ENCODE results near the gene CCKAR. TPM values are rescaled to one million over a fixed set of nuclear protein-coding genes. Genes with fewer than 3 reads are reported as not detected.

CCKAR gene, protein sequence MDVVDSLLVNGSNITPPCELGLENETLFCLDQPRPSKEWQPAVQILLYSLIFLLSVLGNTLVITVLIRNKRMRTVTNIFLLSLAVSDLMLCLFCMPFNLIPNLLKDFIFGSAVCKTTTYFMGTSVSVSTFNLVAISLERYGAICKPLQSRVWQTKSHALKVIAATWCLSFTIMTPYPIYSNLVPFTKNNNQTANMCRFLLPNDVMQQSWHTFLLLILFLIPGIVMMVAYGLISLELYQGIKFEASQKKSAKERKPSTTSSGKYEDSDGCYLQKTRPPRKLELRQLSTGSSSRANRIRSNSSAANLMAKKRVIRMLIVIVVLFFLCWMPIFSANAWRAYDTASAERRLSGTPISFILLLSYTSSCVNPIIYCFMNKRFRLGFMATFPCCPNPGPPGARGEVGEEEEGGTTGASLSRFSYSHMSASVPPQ
- total RNA-seq, result not detected
- not detected for polyA plus RNA-seq
- total RNA-seq, result not detected

DNA sequence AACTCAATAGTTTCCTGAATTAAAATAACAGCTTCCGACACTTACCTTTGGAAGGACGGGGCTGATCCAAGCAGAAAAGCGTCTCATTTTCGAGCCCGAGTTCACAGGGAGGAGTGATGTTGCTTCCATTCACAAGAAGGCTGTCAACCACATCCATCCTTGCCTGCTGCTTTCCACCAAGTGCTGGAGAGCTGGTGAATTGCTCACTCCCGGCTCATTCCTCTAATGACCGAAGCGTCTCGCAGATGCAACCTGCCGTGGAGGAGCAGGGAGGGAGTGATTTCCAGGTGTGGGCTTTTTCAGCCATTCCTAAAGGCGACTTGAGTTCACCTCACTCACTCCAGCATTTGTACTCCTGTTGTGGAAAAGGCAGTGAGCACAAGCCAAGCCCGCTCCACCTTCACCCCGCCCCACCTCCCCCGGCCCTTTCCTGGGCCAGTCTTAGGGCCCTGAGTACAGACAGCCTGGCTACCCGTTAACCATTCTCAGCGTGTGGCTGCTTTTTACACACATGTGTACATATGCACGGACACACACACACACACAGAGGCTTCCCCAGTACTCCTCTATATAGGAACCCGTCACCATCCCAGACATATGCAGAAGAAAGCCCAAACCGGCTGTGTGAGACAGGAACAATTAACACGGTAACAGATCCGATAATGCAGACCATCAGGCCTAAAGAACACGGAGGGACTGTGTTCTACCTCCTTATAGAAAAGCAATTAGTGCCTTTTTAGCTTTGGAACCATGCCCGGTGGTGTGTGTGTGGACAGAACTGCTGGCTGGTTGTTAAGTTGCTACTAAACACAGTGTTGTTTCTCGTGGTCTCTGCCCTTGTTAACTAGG, at the start of gene CCKAR:
CCKAR (minus strand) TSS at position 374 of the 849 bp plus-strand sequence; CDS start at position 157, 217 bp downstream.
- Histone ChIP-seq H3K4me1 (ENCODE audit: control insufficient read depth in 2 of 2, insufficient read depth in 2 of 2, low read length in 2 of 2) (no peaks in the 10 kb centered on the region), H3K36me3 (ENCODE audit: control insufficient read depth in 2 of 3, insufficient read depth in 3 of 3, low read length in 3 of 3) (no peaks in the 10 kb centered on the region), H3K27ac (ENCODE audit: low read depth, low read length) (no peak within 1 kb of the TSS), H3K4me3 (ENCODE audit: low read length) (no peak within 1 kb of the TSS), H3K9me3 (ENCODE audit: control insufficient read depth in 2 of 3, low read length in 3 of 3) (no peaks in the 10 kb centered on the region), H3K27me3 (ENCODE audit: control insufficient read depth in 2 of 2, insufficient read depth in 2 of 2, low read length in 2 of 2) (no peaks in the 10 kb centered on the region)
- ATAC-seq (no peak), DNase-seq (no peak)
- ChIA-PET CTCF (no interaction called here), POLR2A (no interaction called here)
- Mint-ChIP-seq H3K9me3 (peaks cover 0 to 8% (median 0%) of the 10 kb centered on the region in 11 donors), H3K27ac (no peak within 1 kb of the TSS), H3K4me1 (no peaks in the 10 kb centered on the region), H3K27me3 (peaks cover 7 to 34% (median 23%) of the 10 kb centered on the region in 5 donors), H3K4me3 (no peak within 1 kb of the TSS), H3K36me3 (peaks cover 0 to 3% (median 0%) of the 10 kb centered on the region in 5 donors)
- intact Hi-C loops (cut with micrococcal nuclease), result no loop called here

DNA sequence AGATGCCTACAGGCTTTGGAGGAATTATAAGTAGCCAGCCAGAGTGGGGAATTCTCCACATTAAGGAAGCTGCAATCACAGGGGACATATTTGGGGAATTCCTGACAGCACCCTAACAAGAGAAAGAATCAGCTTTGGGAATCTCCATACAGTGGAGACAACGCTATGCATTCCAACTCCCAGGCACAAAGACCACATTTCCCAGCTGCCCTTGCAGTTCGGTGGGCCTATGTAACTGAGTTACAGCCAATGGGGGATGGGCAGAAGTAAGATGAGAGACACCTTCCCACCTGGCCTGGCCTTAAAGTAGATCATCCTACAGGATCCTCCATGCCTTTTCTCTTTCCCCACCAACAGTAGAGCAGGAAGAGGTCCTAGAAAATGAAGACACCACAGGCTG, 43.4 kb upstream of the CCKAR start:
- peaks cover 0 to 6% (median 0%) of the 10 kb centered on the region in 11 donors for H3K9me3 Mint-ChIP-seq
- no peaks in the 10 kb centered on the region for H3K36me3 Mint-ChIP-seq
- no peaks in the 10 kb centered on the region for H3K4me1 Mint-ChIP-seq
- POLR2A ChIA-PET, result no interaction called here
- no peaks in the 10 kb centered on the region for H3K36me3 ChIP-seq (ENCODE audit: control insufficient read depth in 2 of 3, insufficient read depth in 3 of 3, low read length in 3 of 3)
- H3K27ac ChIP-seq (ENCODE audit: low read depth, low read length), result no peak overlapping the region
- H3K4me1 ChIP-seq (ENCODE audit: control insufficient read depth in 2 of 2, insufficient read depth in 2 of 2, low read length in 2 of 2), result no peaks in the 10 kb centered on the region
- CTCF ChIA-PET, result no interaction called here
- H3K4me3 Mint-ChIP-seq, result no peak overlapping the region
- intact Hi-C loops (cut with micrococcal nuclease), result no loop called here
- H3K27me3 Mint-ChIP-seq, result peaks cover 0 to 6% (median 0%) of the 10 kb centered on the region in 5 donors
- H3K27ac Mint-ChIP-seq, result no peak overlapping the region
- no peaks in the 10 kb centered on the region for H3K27me3 ChIP-seq (ENCODE audit: control insufficient read depth in 2 of 2, insufficient read depth in 2 of 2, low read length in 2 of 2)
- ATAC-seq (no peak), DNase-seq (no peak)
- no peak overlapping the region for H3K4me3 ChIP-seq (ENCODE audit: low read length)
- no peaks in the 10 kb centered on the region for H3K9me3 ChIP-seq (ENCODE audit: control insufficient read depth in 2 of 3, low read length in 3 of 3)

DNA sequence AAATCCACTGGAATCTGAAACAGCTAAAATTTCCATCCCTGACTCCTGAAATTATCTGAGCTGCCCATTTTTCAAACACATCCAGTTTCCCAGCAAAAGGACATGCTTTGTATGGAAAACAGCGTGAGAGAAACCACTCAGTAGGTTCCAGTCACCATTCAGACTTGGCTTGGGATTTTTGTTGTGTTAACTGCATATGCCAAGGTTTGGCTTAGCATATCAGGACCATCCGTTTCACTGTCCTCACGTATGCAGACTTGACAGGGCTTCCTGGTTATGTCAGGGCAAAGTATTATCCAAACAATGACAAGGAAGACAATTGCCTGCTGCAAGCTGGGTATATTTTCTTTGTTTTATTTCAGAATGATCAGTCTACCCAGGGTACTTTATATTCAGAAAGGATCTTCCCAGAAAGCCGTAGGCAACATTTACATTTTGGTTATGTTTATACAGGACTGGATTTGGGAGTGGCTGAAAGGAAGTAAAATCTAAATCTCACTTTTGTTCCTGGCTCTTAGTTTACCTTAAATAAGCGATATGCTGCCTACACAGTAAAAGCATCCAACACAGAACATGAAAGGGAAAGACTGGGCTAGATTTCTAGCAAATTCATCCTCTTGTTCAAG, 41.3 kb upstream of the CCKAR start:
- no peaks in the 10 kb centered on the region for H3K9me3 ChIP-seq (ENCODE audit: control insufficient read depth in 2 of 3, low read length in 3 of 3)
- H3K27ac ChIP-seq (ENCODE audit: low read depth, low read length), result no peak overlapping the region
- H3K27me3 ChIP-seq (ENCODE audit: control insufficient read depth in 2 of 2, insufficient read depth in 2 of 2, low read length in 2 of 2), result no peaks in the 10 kb centered on the region
- no peak for DNase-seq
- H3K27ac Mint-ChIP-seq, result no peak overlapping the region
- POLR2A ChIA-PET, result no interaction called here
- no peak overlapping the region for H3K4me3 Mint-ChIP-seq
- peaks cover 0 to 6% (median 0%) of the 10 kb centered on the region in 11 donors for H3K9me3 Mint-ChIP-seq
- CTCF ChIA-PET, result no interaction called here
- H3K36me3 ChIP-seq (ENCODE audit: control insufficient read depth in 2 of 3, insufficient read depth in 3 of 3, low read length in 3 of 3), result no peaks in the 10 kb centered on the region
- H3K4me3 ChIP-seq (ENCODE audit: low read length), result no peak overlapping the region
- no peaks in the 10 kb centered on the region for H3K4me1 Mint-ChIP-seq
- H3K27me3 Mint-ChIP-seq, result no peaks in the 10 kb centered on the region
- no peak for ATAC-seq
- H3K36me3 Mint-ChIP-seq, result no peaks in the 10 kb centered on the region
- intact Hi-C loops (cut with micrococcal nuclease), result no loop called here
- no peaks in the 10 kb centered on the region for H3K4me1 ChIP-seq (ENCODE audit: control insufficient read depth in 2 of 2, insufficient read depth in 2 of 2, low read length in 2 of 2)

DNA sequence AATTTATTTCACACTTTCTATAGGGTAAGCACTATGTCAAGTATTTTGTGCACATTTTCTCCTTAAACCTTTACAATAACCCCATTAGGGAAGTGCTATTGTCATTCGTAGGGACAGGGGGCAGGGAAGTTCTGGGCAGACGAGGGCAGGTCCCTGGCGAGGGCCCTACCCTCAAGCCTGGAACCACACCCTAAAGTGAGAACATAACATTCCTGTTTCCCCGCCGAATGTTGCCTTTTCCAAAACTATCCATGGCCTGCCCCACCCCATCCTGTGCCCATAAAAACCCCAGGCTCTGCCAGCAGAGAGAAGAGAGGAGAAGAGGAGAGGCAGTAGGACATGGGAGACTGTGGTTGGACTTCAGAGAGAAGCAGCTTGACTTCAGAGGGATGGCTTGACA, 39.8 kb upstream of the CCKAR start:
- H3K27me3 ChIP-seq (ENCODE audit: control insufficient read depth in 2 of 2, insufficient read depth in 2 of 2, low read length in 2 of 2), result no peaks in the 10 kb centered on the region
- H3K36me3 ChIP-seq (ENCODE audit: control insufficient read depth in 2 of 3, insufficient read depth in 3 of 3, low read length in 3 of 3), result no peaks in the 10 kb centered on the region
- Mint-ChIP-seq H3K36me3 (no peaks in the 10 kb centered on the region), H3K27me3 (peaks cover 0 to 3% (median 0%) of the 10 kb centered on the region in 5 donors), H3K4me1 (no peaks in the 10 kb centered on the region), H3K9me3 (peaks cover 0 to 6% (median 0%) of the 10 kb centered on the region in 11 donors), H3K4me3 (no peak overlapping the region), H3K27ac (no peak overlapping the region)
- DNase-seq (no peak), ATAC-seq (no peak)
- H3K4me3 ChIP-seq (ENCODE audit: low read length), result no peak overlapping the region
- no peak overlapping the region for H3K27ac ChIP-seq (ENCODE audit: low read depth, low read length)
- ChIA-PET CTCF (no interaction called here), POLR2A (no interaction called here)
- no peaks in the 10 kb centered on the region for H3K4me1 ChIP-seq (ENCODE audit: control insufficient read depth in 2 of 2, insufficient read depth in 2 of 2, low read length in 2 of 2)
- intact Hi-C loops (cut with micrococcal nuclease), result no loop called here
- H3K9me3 ChIP-seq (ENCODE audit: control insufficient read depth in 2 of 3, low read length in 3 of 3), result no peaks in the 10 kb centered on the region

DNA sequence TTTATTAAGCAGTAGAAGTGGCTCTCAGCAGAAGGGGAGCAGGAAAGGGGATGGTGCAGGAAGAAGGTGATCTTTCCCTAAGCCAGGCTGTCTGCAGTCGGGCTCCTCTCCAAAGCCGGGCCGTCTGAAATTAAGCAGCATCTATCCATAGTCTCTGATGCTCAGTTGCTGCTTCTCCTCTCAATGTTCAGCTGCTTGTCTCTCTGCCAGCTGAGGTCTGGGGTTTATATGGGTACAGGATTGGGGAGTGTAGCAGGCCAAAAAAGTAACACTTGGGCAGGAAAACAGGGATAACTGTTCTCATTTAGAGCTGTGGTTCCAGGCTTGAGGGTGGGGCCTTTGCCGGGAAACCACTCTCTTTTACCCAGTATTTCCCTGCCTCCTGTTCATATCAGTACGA, 39.2 kb upstream of the CCKAR start:
- intact Hi-C loops (cut with micrococcal nuclease), result no loop called here
- H3K27me3 Mint-ChIP-seq, result peaks cover 0 to 4% (median 0%) of the 10 kb centered on the region in 5 donors
- no peaks in the 10 kb centered on the region for H3K9me3 ChIP-seq (ENCODE audit: control insufficient read depth in 2 of 3, low read length in 3 of 3)
- peaks cover 0 to 6% (median 0%) of the 10 kb centered on the region in 11 donors for H3K9me3 Mint-ChIP-seq
- CTCF ChIA-PET, result no interaction called here
- H3K27me3 ChIP-seq (ENCODE audit: control insufficient read depth in 2 of 2, insufficient read depth in 2 of 2, low read length in 2 of 2), result no peaks in the 10 kb centered on the region
- H3K4me3 Mint-ChIP-seq, result no peak overlapping the region
- H3K4me1 ChIP-seq (ENCODE audit: control insufficient read depth in 2 of 2, insufficient read depth in 2 of 2, low read length in 2 of 2), result no peaks in the 10 kb centered on the region
- no peaks in the 10 kb centered on the region for H3K36me3 ChIP-seq (ENCODE audit: control insufficient read depth in 2 of 3, insufficient read depth in 3 of 3, low read length in 3 of 3)
- H3K36me3 Mint-ChIP-seq, result no peaks in the 10 kb centered on the region
- no peak overlapping the region for H3K4me3 ChIP-seq (ENCODE audit: low read length)
- H3K4me1 Mint-ChIP-seq, result no peaks in the 10 kb centered on the region
- POLR2A ChIA-PET, result interaction anchor here (0.8 kb wide), 1 partner anchor 421 kb away, joined by 3 read pairs; no protein-coding TSS in a partner anchor
- no peak overlapping the region for H3K27ac Mint-ChIP-seq
- H3K27ac ChIP-seq (ENCODE audit: low read depth, low read length), result no peak overlapping the region
- ATAC-seq (no peak), DNase-seq (no peak)

DNA sequence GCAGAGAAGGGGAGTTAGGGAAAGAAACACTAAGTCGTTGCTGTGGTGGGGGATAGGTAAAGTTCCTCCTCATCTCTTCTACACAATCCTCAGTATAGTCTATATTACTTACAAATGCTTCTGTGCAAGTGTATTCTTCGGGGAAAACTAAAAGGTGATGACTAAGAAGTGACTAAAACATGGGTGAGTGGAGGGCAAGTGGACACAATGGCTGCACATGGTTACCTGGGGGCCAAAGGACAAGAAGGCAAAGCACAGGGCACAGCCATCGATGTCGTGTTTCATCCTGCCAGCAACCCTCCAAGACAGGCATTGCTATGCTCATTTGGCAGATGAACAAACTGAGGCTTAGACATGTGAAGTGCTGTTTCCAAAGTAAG, 35.5 kb upstream of the CCKAR start:
- H3K36me3 Mint-ChIP-seq, result no peaks in the 10 kb centered on the region
- H3K4me1 ChIP-seq (ENCODE audit: control insufficient read depth in 2 of 2, insufficient read depth in 2 of 2, low read length in 2 of 2), result no peaks in the 10 kb centered on the region
- ChIA-PET POLR2A (no interaction called here), CTCF (no interaction called here)
- no peaks in the 10 kb centered on the region for H3K4me1 Mint-ChIP-seq
- H3K27me3 Mint-ChIP-seq, result peaks cover 2 to 11% (median 8%) of the 10 kb centered on the region in 5 donors
- no peak for ATAC-seq
- H3K27me3 ChIP-seq (ENCODE audit: control insufficient read depth in 2 of 2, insufficient read depth in 2 of 2, low read length in 2 of 2), result no peaks in the 10 kb centered on the region
- peaks cover 0 to 6% (median 0%) of the 10 kb centered on the region in 11 donors for H3K9me3 Mint-ChIP-seq
- H3K9me3 ChIP-seq (ENCODE audit: control insufficient read depth in 2 of 3, low read length in 3 of 3), result no peaks in the 10 kb centered on the region
- intact Hi-C loops (cut with micrococcal nuclease), result no loop called here
- H3K4me3 ChIP-seq (ENCODE audit: low read length), result no peak overlapping the region
- no peak for DNase-seq
- H3K27ac Mint-ChIP-seq, result no peak overlapping the region
- no peak overlapping the region for H3K4me3 Mint-ChIP-seq
- H3K27ac ChIP-seq (ENCODE audit: low read depth, low read length), result no peak overlapping the region
- no peaks in the 10 kb centered on the region for H3K36me3 ChIP-seq (ENCODE audit: control insufficient read depth in 2 of 3, insufficient read depth in 3 of 3, low read length in 3 of 3)
